Pancreas (tissue), 10 donors: Measurements from ENCODE around the gene TCN1. TPM values are rescaled to one million over a fixed set of nuclear protein-coding genes. Genes with fewer than 3 reads are reported as not detected.

Source experiments
- ATAC-seq, 4 donors: fragments of 200-7000 bp; cut with Tn5 transposase; one replicate each; pipeline versions ENCODE4 v1.8.0 to v1.9.1; 2020; ENCODE audit warnings: mild to moderate bottlenecking in 4 of 4, moderate library complexity in 4 of 4
- DNase-seq, 6 donors: peaks; one replicate each; pipeline ENCODE4 v3.0.0-alpha.2; 2020
- FAIRE-seq: peaks from 2 replicates; lab custom pipeline; 2012; peaks lifted over from hg19 to GRCh38; lab: Jason Lieb, UNC
- H3K27ac ChIP-seq, 4 donors: fragments of 200-600 bp; sonication (generic); 1 replicate in 3 of 4; 2 replicates in 1 of 4; pipeline versions ENCODE4 v1.5.0 to v1.8.0; 2020
- H3K27me3 ChIP-seq, 4 donors: fragments of 200-600 bp; one replicate each; pipeline ENCODE4 v1.8.0; 2021
- H3K36me3 ChIP-seq, 3 donors: fragments of 200-600 bp; sonication (generic) in 1 of 3; one replicate each; pipeline versions ENCODE4 v1.5.0 to v1.8.0; 2020 to 2021
- H3K4me1 ChIP-seq, 3 donors: fragments of 200-600 bp; one replicate each; pipeline ENCODE4 v1.8.0; 2021
- H3K4me3 ChIP-seq, 4 donors: fragments of 200-600 bp; sonication (generic) in 2 of 4; one replicate each; pipeline versions ENCODE4 v1.5.0 to v1.8.0; 2020 to 2021
- H3K9me3 ChIP-seq, 4 donors: fragments of 200-600 bp; one replicate each; pipeline ENCODE4 v1.8.0; 2021
- WGBS, 2 donors: extraction: QIAGEN DNeasy Blood & Tissue Kit; methylation state at CpG; one replicate each; pipeline ENCODE4 v1.1.7; 2013; 5-methylcytosine and 5-hydroxymethylcytosine counted together
- intact Hi-C, 3 donors: fragments of 100-400 bp; cut with DNase I; formaldehyde crosslinking; loops; one replicate each; pipeline versions ENCODE4 v1.11.1 to v1.14.2; 2022
- polyA plus RNA-seq, 2 donors: library from polyadenylated mRNA; stranded (reverse); fragments of 200-250 nt; gene quantifications; one replicate each; pipeline ENCODE4 v1.2.3, GENCODE V29; 2013
- total RNA-seq, 6 donors: library from RNA; stranded (reverse); fragmentation: NEBNext Ultra II Directional in 4 of 6; extraction: Animal tissue kit (Norgen Biotek cat#: 25700) in 4 of 6; gene quantifications; one replicate each; pipeline versions ENCODE4 v1.2.1 to v1.2.4, GENCODE V29; 2021 to 2023
- TF ChIP-seq, protein P1 (sequence below), 4 donors: fragments of 200-600 bp; sonication (generic) in 3 of 4; IDR thresholded peaks; one replicate each; pipeline versions ENCODE4 v1.5.0 to v1.8.0; 2021; ENCODE audit warnings: antibody characterized with exemption in 4 of 4
- donor health status: healthy with polysubstance abuse.
- donor health status: DM: no; HTN: no; CAD: no; lungs with moderate emphysema.
- donor health status: DM: no; HTN: no; CAD: no.
- donor health status: control.
- donor health status: control.
- donor health status: Bipolar disorder and iron deficiency.
- donor health status: DM: yes; HTN: yes; CAD: no.
- donor health status: DM: no; HTN: no; CAD: no.
- donor health status: DM: no; HTN: no; CAD: no.
- donor health status: DM: yes; HTN: yes; CAD: no.

Gene TCN1
- total and polyA plus RNA-seq, 8 donors: 0.11 to 52.2 (median 4.1) TPM

- H3K27me3 ChIP-seq: no peaks in the 10 kb centered on the region
- FAIRE-seq (no peak), DNase-seq (no peak), ATAC-seq (no peak)
- WGBS, 2 donors: 66 to 81% methylated on average over 1 of the region's 1 CpG
- TF ChIP-seq, protein P1, sequence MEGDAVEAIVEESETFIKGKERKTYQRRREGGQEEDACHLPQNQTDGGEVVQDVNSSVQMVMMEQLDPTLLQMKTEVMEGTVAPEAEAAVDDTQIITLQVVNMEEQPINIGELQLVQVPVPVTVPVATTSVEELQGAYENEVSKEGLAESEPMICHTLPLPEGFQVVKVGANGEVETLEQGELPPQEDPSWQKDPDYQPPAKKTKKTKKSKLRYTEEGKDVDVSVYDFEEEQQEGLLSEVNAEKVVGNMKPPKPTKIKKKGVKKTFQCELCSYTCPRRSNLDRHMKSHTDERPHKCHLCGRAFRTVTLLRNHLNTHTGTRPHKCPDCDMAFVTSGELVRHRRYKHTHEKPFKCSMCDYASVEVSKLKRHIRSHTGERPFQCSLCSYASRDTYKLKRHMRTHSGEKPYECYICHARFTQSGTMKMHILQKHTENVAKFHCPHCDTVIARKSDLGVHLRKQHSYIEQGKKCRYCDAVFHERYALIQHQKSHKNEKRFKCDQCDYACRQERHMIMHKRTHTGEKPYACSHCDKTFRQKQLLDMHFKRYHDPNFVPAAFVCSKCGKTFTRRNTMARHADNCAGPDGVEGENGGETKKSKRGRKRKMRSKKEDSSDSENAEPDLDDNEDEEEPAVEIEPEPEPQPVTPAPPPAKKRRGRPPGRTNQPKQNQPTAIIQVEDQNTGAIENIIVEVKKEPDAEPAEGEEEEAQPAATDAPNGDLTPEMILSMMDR (IDR thresholded peaks at IDR 0.05): no peak
- no peak overlapping the region for H3K4me3 ChIP-seq
- no peak overlapping the region for H3K27ac ChIP-seq
- peaks cover 0 to 9% (median 5%) of the 10 kb centered on the region in 3 donors for H3K4me1 ChIP-seq
- intact Hi-C loops: no loop called here
- H3K36me3 ChIP-seq: peaks cover 0 to under 1% (median 0%) of the 10 kb centered on the region in 3 donors
- H3K9me3 ChIP-seq: no peaks in the 10 kb centered on the region
Observed at GRCh38 chr11:59813364-59813763, 52.9 kb downstream of the TCN1 start.

DNA sequence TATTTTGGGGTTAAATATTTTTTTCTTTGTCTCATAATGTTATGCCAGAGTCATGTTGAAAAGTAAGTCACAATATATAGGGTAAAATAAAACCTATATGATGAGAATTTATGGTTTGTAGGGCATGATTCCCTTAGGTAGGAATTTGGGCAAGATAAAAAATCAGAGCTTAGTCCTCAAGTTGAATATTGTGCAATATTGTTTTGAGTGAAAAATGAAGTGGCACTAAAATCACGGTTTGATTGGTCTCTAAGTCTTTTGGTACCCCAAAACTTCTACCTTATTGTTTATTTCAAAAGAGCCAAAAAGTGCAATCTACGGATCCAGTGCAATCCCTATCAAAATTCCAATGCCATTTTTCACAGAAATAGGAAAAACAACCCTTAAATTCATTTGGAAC lies 54.1 kb downstream of the TCN1 start:
- FAIRE-seq (no peak), DNase-seq (no peak), ATAC-seq (no peak)
- H3K4me1 ChIP-seq: peaks cover 0 to 9% (median 5%) of the 10 kb centered on the region in 3 donors
- no peaks in the 10 kb centered on the region for H3K9me3 ChIP-seq
- intact Hi-C loops: no loop called here
- TF ChIP-seq, protein P1 (IDR thresholded peaks at IDR 0.05): no peak
- peaks cover 0 to 6% (median 0%) of the 10 kb centered on the region in 3 donors for H3K36me3 ChIP-seq
- WGBS, 2 donors: 76 to 81% methylated on average over 2 of the region's 2 CpGs
- H3K4me3 ChIP-seq: no peak overlapping the region
- no peak overlapping the region for H3K27ac ChIP-seq
- no peaks in the 10 kb centered on the region for H3K27me3 ChIP-seq

GRCh38 chr11:59810911-59811259 lies 55.4 kb downstream of the TCN1 start:
- WGBS, 2 donors: 10 to 12% methylated on average over 8 of the region's 8 CpGs
- H3K27me3 ChIP-seq: no peaks in the 10 kb centered on the region
- no peak for FAIRE-seq
- H3K4me1 ChIP-seq: peaks cover 0 to 9% (median 5%) of the 10 kb centered on the region in 3 donors
- TF ChIP-seq, protein P1 (IDR thresholded peaks at IDR 0.05): no peak
- no peak for DNase-seq
- H3K4me3 ChIP-seq: peak overlapping the region; percentile 71 to 87 (median 82)
- H3K36me3 ChIP-seq: peaks cover 0 to 20% (median 0%) of the 10 kb centered on the region in 3 donors
- no peaks in the 10 kb centered on the region for H3K9me3 ChIP-seq
- no peak for ATAC-seq
- intact Hi-C loops: no loop called here
- peak overlapping the region; percentile 74 to 82 (median 81) for H3K27ac ChIP-seq

DNA sequence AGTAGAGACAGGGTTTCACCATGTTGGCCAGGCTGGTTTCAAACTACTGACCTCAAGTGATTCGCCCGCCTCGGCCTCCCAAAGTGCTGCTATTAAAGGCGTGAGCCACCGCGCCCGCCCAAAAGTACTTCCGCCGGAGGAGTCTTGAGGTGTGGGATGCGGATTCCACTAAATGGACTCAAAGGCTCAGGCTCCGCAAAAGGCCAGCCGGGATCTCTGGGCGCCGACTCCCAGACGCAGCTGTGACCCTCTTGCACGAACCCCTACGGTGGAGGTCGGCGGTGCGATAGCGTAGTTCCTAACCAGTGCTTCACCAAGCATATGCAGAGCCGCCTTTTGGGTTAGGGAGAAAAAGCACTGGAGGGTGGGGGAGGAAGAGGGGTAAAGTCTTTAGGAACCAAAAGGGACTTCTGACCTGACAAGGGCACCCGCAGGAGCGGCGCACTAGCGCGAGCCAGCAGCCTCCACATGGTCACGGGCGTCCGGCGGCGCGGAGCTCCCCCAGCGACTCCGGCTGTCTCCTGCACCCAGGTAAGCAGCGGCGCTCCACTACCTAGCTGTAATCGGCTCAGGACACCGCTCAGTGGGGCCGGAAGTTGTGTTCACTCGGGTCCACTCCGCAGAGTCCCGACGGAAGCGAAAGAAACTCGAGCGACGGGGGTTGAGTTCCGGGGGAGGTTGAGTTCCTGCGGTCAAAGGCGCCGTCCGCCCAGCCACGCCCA lies 55.9 kb downstream of the TCN1 start, which contains the start of gene MRPL16:
MRPL16 (minus strand) TSS at position 590 of the 722 bp plus-strand sequence; CDS start at position 470, 120 bp downstream.
- FAIRE-seq: no peak
- H3K4me3 ChIP-seq: peak within 1 kb of the TSS; percentile 71 to 87 (median 82)
- intact Hi-C loops: no loop called here
- H3K4me1 ChIP-seq: peaks cover 0 to 9% (median 5%) of the 10 kb centered on the region in 3 donors
- no peaks in the 10 kb centered on the region for H3K27me3 ChIP-seq
- peaks cover 0 to 22% (median 0%) of the 10 kb centered on the region in 3 donors for H3K36me3 ChIP-seq
- H3K9me3 ChIP-seq: no peaks in the 10 kb centered on the region
- WGBS, 2 donors: 0% methylated on average over 54 of the region's 54 CpGs
- TF ChIP-seq, protein P1 (IDR thresholded peaks at IDR 0.05): peak in 1 of 4 donors; percentile 11
- H3K27ac ChIP-seq: peak within 1 kb of the TSS; percentile 74 to 82 (median 81)
- ATAC-seq: peak; percentile 98 to 99 (median 98)
- DNase-seq: peak; percentile 89 to 97 (median 90)
